Globus pallidus (tissue), 1 donor: ENCODE data around the gene OR6Y1.

Experiments used
- DNase-seq: peaks from one replicate; pipeline ENCODE4 v3.0.0-alpha.2; 2015; ENCODE audit warnings: low spot score

The OR6Y1 gene, protein sequence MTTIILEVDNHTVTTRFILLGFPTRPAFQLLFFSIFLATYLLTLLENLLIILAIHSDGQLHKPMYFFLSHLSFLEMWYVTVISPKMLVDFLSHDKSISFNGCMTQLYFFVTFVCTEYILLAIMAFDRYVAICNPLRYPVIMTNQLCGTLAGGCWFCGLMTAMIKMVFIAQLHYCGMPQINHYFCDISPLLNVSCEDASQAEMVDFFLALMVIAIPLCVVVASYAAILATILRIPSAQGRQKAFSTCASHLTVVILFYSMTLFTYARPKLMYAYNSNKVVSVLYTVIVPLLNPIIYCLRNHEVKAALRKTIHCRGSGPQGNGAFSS

DNA sequence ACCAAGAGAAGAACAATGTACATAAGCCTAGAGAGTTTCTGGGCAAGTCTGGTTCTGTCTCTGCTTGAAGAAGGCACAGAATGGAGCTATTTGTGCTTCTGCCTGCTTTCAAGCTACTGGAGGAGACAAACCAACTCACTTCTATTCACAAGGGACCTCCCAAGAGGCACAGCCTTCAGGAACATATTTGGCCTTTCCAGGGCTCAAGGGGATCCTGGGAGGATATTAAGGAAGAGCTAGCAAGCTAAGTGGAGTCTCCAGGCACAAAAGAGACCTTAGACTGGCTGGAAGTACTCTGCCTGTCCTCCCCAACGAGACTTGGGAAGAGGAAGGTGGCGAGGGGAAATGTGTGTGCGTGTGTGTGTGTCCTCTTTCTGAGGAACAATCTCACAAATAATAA lies at the start of gene OR6Y1:
TSS of gene OR6Y1 (minus strand) at position 54 of the 400 bp plus-strand sequence. CDS start 6,300 bp downstream, outside the sequence.
- no peak for DNase-seq

DNA sequence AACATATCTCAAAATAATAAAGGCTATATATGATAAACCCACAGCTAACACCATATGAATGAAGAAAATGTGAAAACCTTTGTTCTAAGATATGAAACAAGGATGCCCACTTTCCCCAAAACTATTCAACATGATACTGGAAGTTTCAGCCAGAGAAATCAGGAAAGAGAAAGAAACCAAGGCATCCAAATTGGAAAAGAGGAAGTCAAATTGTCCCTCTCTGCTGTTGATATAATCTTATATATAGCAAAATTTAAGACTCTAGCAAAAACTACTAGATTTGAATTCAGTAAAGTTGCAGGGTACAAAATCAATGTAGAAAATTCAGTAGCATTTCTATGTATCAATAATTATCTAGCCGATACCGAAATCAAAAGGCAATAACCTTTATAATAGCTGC lies 46.5 kb upstream of the OR6Y1 start:
- no peak for DNase-seq

DNA sequence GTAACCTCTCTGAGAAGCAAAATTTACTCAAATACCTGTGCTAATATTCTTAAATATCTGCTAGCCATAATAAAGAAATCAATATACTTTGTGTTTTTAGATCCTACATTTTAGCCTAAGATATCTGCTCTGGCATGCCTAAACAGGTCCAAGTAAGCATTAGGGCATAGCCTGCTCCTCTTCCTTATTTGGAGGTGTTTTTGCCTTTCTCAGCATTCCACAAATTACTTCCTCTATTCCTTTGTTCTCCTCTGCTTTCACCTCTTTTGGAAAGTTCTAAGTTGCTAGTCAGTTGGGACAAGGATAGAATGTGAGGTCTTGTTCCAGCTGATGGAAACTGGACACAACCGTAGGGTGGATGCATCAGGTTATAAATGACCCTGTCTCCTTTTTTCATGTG lies 32.7 kb upstream of the OR6Y1 start:
- DNase-seq, result no peak

DNA sequence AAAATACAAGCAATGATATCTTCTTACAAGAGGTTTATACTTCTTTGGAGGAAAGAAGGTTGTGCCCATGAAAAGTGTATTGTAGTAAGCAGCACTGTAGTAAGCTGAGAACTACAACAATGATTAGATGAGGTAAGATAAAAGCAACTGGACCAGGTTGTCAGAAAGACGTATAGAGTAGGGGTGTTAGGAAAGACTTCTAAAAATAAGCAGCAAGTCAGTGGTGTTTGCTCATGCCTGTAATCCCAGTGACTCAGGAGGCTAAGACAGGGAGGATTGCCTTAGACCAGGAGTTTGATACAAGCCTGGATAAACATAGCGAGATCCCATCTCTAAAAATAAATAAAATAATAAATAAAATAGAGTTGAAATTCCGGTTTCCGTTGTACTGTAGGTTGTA lies 29.8 kb upstream of the OR6Y1 start:
- no peak for DNase-seq

DNA sequence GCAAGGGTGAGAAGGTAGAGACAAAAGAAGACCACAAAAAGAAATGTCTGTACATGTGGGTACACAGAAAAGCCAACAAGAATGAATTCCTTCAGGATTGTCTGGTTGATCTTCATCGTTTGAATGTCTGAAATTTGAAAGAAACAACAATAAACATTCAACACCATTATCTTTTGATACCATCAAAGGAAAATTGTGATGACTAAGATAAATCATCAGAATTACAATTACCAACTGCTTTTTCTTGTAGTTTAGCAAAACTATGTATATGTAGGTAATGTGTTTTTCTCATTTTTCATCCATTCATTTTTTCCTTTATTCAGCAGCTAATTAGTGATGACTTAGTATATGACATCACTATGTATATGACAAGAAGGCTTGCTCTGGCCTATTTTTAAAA lies 25.5 kb upstream of the OR6Y1 start, which contains the start of gene OR10X1:
TSS of gene OR10X1 (minus strand) at position 167 of the 400 bp plus-strand sequence. CDS start at position 167, 0 bp downstream.
- DNase-seq, result no peak

DNA sequence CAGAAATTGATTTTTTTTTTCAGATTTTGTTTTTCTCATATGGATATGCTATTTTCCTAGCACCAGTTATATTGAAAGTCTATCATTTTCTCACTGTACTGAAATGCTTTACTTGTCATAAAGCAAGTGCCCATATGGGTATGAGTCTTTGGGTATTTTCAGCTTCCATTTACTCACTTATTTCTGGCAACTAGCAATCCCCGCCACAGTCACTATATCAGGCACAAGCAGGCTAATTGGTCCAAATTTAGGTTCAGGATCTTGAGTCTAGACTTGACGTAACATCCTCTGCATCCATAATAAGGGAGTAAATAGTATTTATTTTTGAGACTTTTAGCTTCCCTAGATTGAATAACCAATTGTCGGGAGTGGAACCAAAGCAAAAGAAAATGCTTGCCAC lies 23.4 kb upstream of the OR6Y1 start:
- no peak for DNase-seq

DNA sequence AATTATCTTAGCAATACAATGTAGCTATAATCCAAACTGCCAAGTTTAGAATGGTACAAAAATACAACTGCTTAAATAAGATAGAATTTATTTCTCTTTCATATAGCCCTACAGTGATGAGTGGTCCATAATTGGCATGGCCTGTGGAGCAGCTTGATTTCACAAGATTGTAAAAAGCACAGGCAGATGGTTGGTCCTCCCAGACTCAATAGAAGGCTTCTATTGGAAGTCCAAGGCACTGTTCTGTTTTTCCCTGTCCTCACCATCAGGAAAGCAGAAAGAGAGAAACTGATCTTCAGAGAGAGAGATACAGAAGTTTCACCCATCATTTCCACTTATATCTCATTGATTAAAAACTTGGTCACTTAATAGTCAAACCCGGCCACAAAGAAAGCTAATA lies 18.0 kb upstream of the OR6Y1 start:
- no peak for DNase-seq

DNA sequence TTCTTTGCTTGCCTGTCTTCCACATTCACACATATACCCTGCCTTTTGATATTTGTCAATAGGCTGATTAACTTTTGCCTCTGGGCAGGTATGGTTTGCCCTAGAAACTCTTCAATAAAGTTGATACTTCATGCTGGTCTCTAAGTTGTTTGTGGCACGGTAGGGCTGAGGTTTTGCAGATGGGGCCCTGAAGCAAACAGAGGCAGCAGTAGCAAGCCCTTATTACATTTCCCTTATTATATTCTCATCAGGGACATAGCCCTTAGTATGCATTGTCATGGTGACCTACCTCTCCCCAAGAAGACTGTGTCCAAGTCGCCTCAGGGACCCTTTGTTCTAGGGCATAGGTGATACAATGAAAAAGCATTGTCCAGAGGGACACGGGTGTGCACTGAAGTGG lies 16.3 kb upstream of the OR6Y1 start, which contains the start of gene OR6P1:
TSS of gene OR6P1 (minus strand) at position 101 of the 400 bp plus-strand sequence. CDS start 6,976 bp downstream, outside the sequence.
- no peak for DNase-seq

DNA sequence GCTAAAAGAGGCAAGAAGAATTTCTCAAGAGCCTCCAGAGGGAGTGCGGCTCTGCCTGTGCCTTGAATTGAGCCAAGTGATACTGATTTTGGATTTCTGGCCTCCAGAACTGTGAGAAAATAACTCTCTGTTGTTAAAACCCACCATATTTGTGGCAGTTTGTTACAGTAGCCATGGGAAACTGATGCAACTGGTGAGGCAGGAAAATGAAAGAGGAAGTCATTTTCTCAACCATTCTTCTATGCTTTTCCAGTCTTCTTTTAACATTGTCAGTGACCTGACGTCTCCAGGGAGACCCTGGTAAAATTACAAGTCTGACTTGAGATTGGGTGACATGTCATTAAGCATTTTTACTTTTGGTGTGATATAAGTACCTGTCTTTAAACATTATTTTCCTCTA lies 10.4 kb upstream of the OR6Y1 start:
- no peak for DNase-seq

DNA sequence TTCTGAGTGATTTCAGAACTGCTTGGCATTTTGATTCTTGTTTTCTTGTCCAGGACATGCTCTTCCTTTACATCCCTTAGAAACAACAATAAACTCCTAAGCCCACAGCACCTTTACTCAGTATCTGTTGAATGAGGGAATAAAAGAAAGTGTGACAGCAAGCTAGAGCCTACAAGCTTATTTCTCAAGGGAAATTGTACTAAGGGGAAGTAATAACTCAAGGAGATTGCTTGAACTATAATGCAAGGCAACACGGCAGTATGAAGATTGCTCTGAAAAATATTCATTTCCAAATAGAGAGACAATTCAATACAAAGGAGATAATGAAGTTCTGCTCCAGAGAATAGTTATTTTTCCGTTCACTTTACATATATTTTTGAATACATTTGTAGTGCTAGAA lies 9.6 kb upstream of the OR6Y1 start:
- no peak for DNase-seq

DNA sequence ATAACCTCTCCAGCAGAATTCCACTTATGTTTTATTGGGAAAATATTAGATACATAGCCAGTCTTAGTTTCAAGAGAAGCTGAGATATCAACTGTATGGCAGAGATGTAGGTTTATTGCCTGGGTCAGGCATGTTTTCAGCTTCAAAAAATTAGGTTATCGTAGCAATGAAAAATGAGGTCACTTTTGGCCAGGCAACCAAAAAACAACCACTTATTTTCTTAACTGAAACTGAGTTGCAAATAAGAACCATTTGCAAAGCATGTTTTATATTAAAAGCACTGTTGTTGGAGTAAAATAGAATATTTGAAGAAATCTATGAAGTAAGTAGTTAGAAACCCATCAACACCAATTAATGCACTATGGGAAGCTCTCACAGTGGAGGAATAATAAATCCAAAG lies 5.5 kb upstream of the OR6Y1 start:
- no peak for DNase-seq

DNA sequence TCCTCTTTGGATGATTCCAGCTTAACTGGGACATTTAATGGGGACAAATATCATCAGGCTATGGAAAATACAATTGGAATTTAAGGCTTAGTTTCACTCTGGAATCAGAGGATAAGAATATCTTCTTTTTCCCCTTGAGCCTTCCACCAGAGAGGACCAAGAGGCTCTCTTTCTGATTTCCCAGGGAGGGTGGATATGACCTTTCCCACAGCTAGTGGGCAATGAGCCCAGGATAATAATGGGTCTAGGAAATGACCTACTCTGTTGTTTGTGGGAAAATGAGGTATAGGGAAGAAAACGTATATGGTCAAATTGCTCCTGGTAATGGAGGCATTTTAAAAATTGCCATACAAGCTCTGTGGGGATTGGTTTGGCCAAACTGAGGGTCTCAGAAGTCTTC lies 1.9 kb downstream of the OR6Y1 start:
- no peak for DNase-seq

DNA sequence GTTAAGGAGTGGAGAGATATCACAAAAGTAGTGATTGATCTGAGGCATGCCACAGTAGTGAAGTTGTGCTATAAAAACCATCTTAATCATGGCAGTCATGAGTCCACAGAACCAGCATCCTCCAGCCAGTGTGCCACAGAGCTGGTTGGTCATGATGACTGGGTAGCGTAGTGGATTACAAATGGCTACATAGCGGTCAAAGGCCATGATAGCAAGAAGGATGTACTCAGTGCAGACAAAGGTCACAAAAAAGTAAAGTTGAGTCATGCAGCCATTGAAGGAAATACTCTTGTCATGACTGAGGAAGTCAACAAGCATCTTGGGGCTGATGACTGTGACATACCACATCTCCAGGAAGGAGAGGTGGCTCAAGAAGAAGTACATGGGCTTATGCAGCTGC lies 6.7 kb downstream of the OR6Y1 start:
- DNase-seq, result no peak

DNA sequence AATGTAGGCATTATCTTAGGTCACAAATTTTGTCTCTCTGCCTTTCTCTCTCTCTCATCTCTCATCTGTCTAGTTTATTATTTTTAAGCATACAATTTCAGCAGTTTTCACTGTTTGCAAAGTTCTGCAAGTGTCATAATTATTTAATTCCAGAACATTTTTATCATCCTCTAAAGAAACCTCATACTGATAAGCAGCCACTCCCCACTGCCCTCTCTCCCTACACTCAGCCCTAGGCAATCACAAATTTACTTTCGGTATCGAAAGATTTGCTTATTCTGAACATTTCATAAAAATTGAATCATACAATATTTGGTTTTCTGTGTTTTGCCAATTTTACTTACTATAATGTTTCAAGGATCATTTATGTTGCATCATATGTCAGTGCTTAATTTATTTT lies 16.6 kb downstream of the OR6Y1 start:
- no peak for DNase-seq

DNA sequence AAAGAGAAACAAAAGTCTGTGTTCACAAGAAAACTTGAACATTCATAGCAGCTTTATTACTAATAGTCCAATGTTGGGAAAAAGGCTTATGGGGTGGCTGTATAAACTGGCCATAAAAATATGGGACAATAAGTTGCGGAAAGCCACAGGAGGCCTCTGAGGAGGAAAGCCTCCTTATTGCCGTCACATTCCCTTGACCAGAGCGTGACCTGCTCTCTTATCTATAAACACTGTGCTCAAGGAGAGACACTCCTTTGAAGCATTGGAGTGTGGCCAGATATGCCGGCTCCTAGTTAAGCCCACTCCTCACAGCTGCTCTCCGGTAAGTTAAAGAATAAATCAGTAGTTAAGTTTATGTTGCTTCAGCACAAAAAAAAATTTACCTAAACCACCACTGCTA lies 19.7 kb downstream of the OR6Y1 start:
- DNase-seq, result no peak

DNA sequence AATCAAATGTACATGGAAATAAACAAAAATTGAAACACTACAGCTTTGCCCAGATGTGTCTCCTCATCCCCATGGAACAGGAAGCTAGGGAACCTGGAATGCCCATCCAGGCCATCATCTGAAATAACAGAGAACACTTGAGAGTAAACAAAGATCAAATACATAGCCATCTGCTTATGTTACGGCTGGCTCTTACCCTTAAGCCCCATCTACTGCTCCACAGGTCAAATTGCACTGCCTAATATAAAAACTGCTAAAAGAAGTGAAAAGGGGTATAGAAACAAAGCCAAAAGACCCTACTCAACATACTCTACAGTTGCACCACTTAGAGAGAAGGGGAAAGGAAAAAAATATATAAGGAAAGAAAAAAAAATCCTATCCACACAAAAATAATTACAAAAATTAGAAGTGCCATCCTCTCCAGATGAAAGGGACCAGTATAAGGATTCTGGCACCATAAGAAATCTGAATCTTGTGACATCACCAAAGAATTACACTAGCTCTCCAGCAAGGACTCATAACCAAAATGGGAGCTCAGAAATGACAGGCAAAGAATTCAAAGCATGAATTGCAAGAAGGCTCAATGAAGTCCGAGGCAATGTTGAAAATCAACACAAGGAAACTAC lies 26.9 kb downstream of the OR6Y1 start:
- peak; percentile 61 for DNase-seq

DNA sequence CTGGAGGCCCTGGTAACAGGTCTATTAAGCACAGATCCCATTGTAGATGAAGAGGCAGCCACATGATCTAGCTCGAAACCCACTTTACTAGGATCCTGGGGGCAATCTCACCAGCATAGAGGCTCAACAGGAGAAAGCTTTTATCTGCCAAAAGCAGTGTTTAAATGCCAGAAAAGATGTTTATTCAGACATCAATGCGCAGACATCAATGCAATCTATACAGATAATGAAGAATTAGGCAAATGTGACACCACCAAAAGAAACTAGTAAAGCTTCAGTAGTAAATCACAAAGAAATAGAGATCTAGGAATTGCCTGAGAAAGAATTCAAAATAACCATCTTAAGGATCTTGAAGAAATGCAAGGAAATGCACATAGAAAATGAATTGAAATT lies 32.5 kb downstream of the OR6Y1 start:
- DNase-seq, result no peak

DNA sequence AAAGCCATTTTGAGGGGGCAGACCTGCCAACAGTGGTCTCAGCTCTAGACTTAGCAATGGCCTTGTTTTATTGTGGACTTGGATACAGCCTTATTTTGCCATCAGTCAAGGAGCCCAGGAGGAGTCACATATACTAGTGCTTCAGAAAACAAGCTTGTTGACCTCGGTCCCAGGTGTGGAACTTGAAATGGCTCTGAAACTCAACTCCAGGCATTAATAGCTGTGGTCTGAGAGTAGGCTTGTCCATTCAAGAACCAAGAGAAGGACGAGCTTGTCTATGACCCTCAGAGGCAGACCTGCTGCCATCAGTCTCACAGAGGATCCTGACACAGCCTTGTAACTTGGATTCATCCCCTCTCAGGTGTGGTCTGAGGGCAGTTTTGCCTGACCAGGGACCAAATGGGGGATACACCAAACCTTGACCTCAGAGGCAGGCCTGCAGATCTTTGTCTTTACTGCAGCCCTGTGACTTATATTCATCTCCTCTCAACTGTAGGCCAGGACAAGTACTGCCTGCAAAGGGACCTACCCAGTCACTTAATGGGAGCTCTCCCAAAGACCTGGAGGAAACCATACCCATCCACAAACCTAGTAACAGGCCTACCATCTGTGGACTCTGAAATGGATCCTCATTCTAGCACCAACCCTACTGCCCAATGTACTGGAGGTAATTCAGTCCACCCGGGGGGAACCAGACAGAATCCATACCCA lies 33.1 kb downstream of the OR6Y1 start:
- DNase-seq, result no peak

DNA sequence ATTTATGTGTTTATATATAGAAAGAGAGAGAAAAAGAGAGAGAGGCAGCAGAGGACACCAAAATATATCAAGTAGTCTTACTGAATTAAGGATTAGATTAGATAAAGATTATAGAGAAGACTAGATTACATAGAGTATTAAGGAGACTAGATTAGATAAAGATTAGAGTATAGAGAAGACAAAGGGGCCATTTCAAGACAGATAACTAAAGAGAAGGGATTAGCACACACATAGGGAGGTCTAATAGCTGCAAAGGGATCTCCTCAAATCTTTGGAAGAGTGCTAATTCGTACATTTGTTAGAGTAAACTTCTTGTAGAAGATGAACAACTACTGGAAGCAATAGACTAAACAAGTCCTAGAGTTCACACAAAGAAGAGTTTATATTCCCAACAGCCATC lies 34.2 kb downstream of the OR6Y1 start:
- no peak for DNase-seq

DNA sequence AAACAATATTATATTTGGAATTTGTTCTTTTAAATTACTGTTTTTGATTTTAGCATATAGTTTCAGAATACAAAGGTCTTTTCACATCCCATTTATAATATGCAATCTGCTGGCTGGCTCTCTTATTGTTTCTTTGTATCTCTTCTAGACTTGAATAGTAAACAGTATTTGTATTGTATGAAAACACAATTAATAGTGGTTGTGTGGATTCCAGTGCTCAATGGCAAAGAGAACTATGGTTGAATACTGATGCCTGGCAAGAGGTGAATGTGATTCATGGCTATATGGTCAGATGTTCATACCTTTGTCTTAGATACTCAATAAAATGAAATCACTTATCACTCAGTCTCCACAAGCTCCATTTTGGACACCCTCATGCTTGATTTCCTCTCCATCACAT lies 37.2 kb downstream of the OR6Y1 start:
- peak; percentile 72 for DNase-seq

DNA sequence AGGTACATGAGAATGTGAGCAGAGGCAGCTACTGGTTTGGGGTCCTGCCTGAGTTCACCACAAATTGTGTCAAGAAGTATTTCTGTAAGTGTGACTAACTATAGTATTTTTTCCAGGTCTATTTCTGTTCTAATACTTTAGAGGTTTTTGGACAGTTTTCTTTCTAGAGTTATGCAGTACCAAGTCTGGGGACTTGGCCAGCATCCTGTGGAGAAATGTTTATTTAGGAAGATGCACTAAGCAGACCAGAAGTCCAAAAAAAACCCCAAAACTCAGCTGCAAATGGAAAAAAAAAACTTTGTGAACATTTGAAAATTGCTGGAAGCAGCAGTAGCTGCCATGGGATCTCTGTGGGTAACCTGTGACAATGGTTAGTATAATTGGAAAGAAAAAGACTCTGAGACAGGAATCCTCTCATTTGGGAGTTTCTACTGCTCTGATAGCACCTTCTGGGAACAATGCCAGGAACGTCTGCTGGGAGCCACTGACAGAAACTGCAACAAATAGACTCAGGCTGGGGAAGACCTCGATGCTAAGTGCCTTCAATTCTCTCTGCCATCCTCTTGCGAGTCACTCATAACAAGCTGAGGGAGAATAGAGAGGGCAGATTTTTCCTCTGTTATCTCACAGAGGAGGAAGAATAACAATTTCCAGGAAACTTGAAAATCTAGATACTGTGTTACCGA lies 44.6 kb downstream of the OR6Y1 start:
- no peak for DNase-seq

DNA sequence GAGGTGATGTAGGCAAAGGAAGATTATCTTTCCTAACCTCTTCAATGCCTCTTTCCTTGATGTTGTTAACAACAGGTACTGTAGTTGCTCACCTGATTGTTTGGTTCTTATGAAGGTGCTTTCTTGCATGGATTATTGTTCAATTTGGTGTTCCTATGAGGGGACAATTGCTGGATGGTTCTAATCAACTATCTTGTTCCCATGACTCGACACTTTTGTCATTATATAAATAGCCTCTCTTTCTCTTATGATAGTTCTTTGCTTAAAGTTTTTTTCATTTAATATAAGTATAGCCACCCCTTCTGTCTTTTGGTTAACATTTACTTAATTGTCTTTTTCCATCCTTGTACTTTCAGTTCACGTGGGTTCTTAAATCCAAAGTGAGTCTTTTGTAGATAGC lies 46.7 kb downstream of the OR6Y1 start:
- no peak for DNase-seq
